D721Med (cell line): Measurements from ENCODE around the gene TICRR.
A peak's percentile ranks its signal among the peaks of the same experiment; 100 is the strongest.

Source experiments
- DNase-seq: peaks from one replicate; pipeline ENCODE4 v3.0.0; 2011; ENCODE audit warnings: low spot score; ENCODE audit not compliant: insufficient read length
- FAIRE-seq: peaks from 2 replicates; lab custom pipeline; 2011; peaks lifted over from hg19 to GRCh38; lab: Jason Lieb, UNC
- CTCF ChIP-seq: IDR thresholded peaks from 2 replicates; pipeline ENCODE4 v1.5.1; 2012; ENCODE audit warnings: mild to moderate bottlenecking, control low read depth; ENCODE audit not compliant: insufficient read depth; ENCODE audit errors: missing control alignments

The TICRR gene

GRCh38 chr15:89575146-89575655 lies at the start of gene TICRR:
Gene TICRR, plus strand, starts transcription at chr15:89575469. Its CDS starts 118 bp downstream, at chr15:89575587.
- DNase-seq (peak; percentile 81), FAIRE-seq (peak; percentile 41)
- no peak for TF ChIP-seq CTCF

GRCh38 chr15:89526181-89526580 lies 49.1 kb upstream of the TICRR start:
- no peak for FAIRE-seq
- no peak for DNase-seq
- TF ChIP-seq CTCF = no peak

GRCh38 chr15:89526601-89527441 lies 48.4 kb upstream of the TICRR start:
- FAIRE-seq = no peak
- TF ChIP-seq CTCF = no peak
- no peak for DNase-seq

- FAIRE-seq (no peak), DNase-seq (no peak)
- TF ChIP-seq CTCF = no peak
These were observed 46.4 kb upstream of the TICRR start for GRCh38 chr15:89528757-89529352.

GRCh38 chr15:89530976-89531375 lies 44.3 kb upstream of the TICRR start:
- no peak for FAIRE-seq
- DNase-seq = no peak
- TF ChIP-seq CTCF = no peak

GRCh38 chr15:89531796-89532537 lies 43.3 kb upstream of the TICRR start:
- FAIRE-seq (no peak), DNase-seq (no peak)
- no peak for TF ChIP-seq CTCF
